ENCODE results near the gene NSMCE1.
A peak's percentile ranks its signal among the peaks of the same experiment; 100 is the strongest.

The NSMCE1 gene

DNA sequence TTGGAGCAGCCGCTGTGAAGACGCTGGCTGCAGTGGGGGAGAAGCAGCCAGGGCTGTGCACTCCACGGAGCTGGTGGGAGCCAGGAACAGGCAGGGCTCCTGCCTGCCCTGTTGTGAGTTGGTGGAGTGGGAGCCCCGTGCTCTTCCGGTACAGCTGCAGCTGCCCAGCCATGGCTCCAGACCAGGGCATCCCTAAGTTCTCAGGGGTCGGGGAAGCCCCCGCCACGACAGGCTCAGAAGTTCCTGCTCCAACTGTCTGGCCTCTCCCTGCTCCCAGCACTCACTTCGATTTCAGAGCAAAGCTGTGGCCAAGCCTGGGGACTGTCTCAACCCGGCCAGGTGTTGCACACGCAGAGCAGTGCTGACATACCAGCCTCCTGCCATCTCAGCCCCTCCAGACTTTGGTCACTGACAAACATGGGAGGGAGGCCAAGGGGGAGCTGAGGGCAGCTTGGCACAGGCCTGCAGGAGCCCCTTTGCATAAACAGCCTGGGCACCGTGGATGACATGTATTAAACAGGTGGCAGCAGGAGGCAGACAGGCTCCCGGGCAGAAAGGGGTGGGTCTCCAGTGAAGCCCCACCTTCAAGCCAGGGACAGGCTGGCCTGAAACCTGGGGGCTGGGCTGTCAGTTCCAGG, 79.1 kb downstream of the NSMCE1 start:
- no peak for DNase-seq

- no peak for DNase-seq
These were observed 79.9 kb downstream of the NSMCE1 start for GRCh38 chr16:27188633-27189032.

DNA sequence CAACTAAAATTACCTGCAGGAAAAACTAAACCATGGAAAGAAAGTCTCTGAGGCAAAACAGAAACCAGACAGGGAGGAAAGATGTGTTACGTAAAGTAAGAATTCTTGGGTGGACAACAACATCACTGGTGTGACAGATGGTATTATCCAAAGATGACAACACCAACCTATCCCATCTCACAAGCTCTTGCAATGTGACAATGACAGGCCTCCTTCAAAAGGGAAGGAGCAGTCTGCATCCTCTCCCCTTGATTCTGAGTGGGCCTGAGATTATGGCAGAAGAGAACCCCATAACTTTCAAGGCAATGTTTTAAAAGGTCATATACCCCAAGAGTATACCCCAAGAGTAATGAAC, 82.8 kb downstream of the NSMCE1 start:
- DNase-seq: no peak

DNA sequence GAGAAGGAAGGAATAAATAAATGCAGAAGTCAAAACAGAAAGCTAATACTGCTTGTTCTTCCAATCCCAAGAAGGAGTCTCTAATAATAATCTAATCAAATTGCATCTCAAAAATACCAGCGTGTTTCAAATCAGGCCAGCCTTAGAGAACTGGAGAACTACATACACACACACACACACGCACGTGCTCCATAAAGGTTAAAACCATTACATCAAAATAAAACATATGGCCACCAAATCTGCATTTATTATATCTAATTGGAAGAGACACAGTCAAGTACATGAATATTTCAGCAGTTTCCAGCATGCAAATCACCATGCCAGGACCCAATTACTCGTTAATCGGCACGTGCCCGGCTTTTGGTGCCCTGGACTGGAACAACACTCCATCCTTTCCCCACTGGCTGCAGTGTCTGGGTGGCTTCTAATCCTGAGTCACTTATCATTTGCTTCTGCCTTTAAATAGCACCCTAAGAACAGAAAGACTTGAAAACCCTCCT, 85.6 kb downstream of the NSMCE1 start:
- DNase-seq: no peak

- no peak for DNase-seq
These were observed 87.4 kb downstream of the NSMCE1 start for GRCh38 chr16:27181019-27181790.

DNA sequence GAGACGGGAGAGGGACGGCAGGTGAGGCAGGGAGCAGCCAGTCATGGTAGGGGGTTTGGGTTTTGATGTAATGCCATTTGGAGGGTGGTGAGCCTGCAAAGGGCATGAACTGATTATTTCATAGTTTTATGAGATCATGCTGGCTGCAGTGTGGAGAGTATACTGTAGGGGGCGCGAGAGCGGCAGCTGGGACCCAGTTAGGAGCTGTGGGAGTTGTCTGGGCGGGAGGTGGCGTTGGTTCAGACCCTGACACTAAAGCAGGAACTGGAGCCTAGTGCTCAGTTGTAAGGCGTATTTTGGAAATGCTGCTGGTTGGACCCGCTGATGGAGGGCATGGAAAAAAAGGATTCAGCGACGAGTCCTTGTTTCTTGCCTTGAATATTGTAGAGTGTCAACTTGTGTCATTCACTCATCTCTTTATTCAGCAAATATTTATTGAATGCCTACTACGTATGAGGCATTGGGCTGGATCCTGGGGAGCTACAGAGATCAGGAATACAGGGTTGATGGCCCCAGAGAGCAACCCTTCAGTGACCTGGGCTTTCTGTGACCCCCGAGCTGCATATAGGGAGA, 89.0 kb downstream of the NSMCE1 start:
- peak in 1 of 2 experiments; percentile 36 for DNase-seq

- peak in 1 of 2 experiments; percentile 37 for DNase-seq
These were observed 91.4 kb downstream of the NSMCE1 start for GRCh38 chr16:27177031-27177774.

GRCh38 chr16:27175888-27176287, 92.7 kb downstream of the NSMCE1 start:
- no peak for DNase-seq
